GM18526 (cell line): ENCODE measurements around the gene DNAJA2.

Experiments used
- POLR2A ChIP-seq: IDR thresholded peaks from 3 replicates; pipeline ENCODE4 v1.6.1; 2011; ENCODE audit not compliant: insufficient read length; ENCODE audit errors: extremely low read depth

Gene DNAJA2

GRCh38 chr16:46918905-46919792, 54.3 kb downstream of the DNAJA2 start:
- no peak for TF ChIP-seq POLR2A

DNA sequence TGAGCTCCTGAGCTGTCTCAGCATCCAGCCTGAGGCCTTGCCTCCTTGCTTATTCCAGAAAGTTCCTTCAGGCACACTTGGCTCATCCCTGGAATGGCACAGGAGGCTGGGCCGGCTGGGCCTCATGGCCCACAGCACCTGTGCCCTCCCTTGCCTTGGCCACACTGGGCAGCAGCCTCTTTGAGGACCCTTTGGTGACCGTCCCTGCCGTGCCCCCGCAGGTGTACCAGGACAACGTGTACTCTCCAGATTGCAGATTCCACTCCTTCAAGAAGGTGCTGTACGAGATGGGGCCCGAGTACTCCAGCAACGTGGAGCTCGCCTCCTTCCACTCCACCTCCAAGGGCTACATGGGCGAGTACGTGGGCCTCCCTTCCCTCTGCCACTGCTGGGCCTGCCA, 55.1 kb downstream of the DNAJA2 start:
- no peak for TF ChIP-seq POLR2A

- no peak for TF ChIP-seq POLR2A
These were observed 56.5 kb downstream of the DNAJA2 start for GRCh38 chr16:46916980-46917379.

DNA sequence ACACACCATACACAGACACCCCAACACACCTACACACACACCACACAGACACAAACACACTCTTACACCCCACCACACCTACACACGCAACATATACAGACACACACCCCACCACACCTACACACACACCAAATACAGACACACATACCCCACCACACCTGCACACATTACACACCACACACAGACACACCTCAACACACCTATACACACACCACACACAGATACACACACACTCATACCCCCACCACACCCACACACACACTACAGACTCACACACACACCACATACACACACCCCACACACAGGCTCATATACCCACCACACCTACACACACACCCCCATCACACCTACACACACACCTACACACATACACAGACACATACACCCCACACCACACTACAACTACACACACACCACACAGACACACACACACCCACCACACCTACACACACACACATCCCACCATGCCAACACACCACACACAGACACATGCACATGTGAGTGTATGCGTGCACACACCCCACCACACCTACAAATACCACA, 57.9 kb downstream of the DNAJA2 start:
- no peak for TF ChIP-seq POLR2A

GRCh38 chr16:46914556-46915201, 58.8 kb downstream of the DNAJA2 start:
- TF ChIP-seq POLR2A = no peak

GRCh38 chr16:46911650-46912049, 61.8 kb downstream of the DNAJA2 start:
- TF ChIP-seq POLR2A = no peak

DNA sequence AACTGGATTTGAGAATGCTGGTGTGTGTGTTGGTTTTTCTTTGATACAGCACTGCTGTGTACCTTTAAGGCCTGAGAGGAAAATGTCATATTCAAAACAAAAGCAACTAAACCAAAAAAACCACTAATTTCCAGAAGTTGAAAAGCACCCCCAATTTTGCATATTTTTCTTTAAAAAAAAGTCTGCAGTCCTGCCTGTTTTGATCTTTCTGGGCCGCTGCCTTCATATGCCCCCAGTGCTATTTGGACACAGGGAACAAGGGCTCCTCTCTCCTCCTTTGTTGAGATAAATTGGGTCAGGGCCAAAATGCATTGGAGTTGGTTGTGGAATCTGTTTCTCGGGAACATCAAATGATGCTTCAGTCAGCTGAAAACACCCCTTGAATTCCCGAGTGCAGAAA, 62.4 kb downstream of the DNAJA2 start:
- TF ChIP-seq POLR2A = no peak

- TF ChIP-seq POLR2A = no peak
These were observed 64.7 kb downstream of the DNAJA2 start for GRCh38 chr16:46908540-46909372.

- no peak for TF ChIP-seq POLR2A
These were observed 66.3 kb downstream of the DNAJA2 start for GRCh38 chr16:46907061-46907774.

DNA sequence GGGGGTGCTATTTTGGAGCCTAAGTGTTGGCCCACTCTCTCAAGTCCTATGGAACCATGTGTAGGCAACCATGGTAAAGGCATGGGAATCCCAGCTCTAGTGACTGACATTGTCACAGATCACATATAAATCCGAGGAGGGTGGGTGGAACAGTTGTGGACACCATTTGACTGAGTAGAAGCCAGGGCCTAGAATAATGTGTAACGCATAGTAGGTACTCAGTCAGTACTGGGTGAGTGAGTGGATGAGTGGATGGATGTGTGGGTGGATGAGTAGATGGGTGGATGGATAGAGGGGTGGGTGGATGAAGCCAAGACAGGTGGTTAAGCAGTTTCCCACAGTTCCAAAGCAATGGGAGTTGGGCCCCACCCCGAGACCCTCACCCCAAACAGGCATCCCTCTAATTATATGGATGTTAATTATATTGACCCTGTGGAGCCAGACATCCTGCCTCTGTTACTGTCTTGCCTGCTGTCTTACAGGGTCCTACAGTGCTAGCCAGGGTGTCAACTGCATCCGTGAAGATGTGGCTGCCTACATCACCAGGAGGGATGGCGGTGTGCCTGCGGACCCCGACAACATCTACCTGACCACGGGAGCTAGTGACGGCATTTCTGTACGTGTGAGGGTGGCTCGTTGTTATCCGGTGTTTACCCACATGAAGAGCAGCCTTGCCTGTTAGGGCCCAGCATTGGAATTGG, 67.0 kb downstream of the DNAJA2 start:
- no peak for TF ChIP-seq POLR2A
